HG03457 (cell line): ENCODE data around the gene MED8.
"Not testable (repeated sequence)": the region's sequence is repeated elsewhere in the genome, so short reads cannot be mapped to it uniquely, and the experiment has no call there.

Experiments used
- ATAC-seq: cut with Tn5 transposase; IDR thresholded peaks from one replicate; pipeline ENCODE4 v1.9.1; 2021; ENCODE audit warnings: moderate number of reproducible peaks; ENCODE audit not compliant: unreplicated experiment

MED8 gene

GRCh38 chr1:43421976-43422750 is 32.6 kb upstream of the MED8 start:
- ATAC-seq = no peak

GRCh38 chr1:43421396-43421795 is 31.8 kb upstream of the MED8 start:
- no peak for ATAC-seq

- no peak for ATAC-seq
These were observed 31.3 kb upstream of the MED8 start for GRCh38 chr1:43420874-43421273.

GRCh38 chr1:43419627-43420425 is 30.2 kb upstream of the MED8 start:
- ATAC-seq = no peak

- ATAC-seq = no peak
These were observed 29.3 kb upstream of the MED8 start for GRCh38 chr1:43418858-43419257.

- ATAC-seq = no peak
These were observed 26.3 kb upstream of the MED8 start for GRCh38 chr1:43415901-43416300.

GRCh38 chr1:43414634-43415223 is 25.1 kb upstream of the MED8 start:
- ATAC-seq = no peak

- not testable (repeated sequence) for ATAC-seq
These were observed 23.8 kb upstream of the MED8 start for GRCh38 chr1:43413426-43413825.

GRCh38 chr1:43410571-43410970 is 21.0 kb upstream of the MED8 start:
- no peak for ATAC-seq

- no peak for ATAC-seq
These were observed 16.3 kb upstream of the MED8 start for GRCh38 chr1:43405876-43406234.

- ATAC-seq = no peak
These were observed 15.7 kb upstream of the MED8 start for GRCh38 chr1:43405219-43405875.

GRCh38 chr1:43404353-43404752 is 14.8 kb upstream of the MED8 start:
- ATAC-seq = no peak

GRCh38 chr1:43402089-43402865 is 12.7 kb upstream of the MED8 start:
- no peak for ATAC-seq

GRCh38 chr1:43400441-43400840 is 10.8 kb upstream of the MED8 start:
- not testable (repeated sequence) for ATAC-seq

- ATAC-seq = no peak
These were observed 8.6 kb upstream of the MED8 start for GRCh38 chr1:43398227-43398626.

GRCh38 chr1:43396059-43396458 is 6.5 kb upstream of the MED8 start:
- no peak for ATAC-seq

GRCh38 chr1:43395523-43395922 is 5.9 kb upstream of the MED8 start:
- ATAC-seq = no peak

GRCh38 chr1:43392702-43393101 is 3.1 kb upstream of the MED8 start:
- ATAC-seq = no peak

GRCh38 chr1:43388613-43389012 is 987 bp downstream of the MED8 start:
- no peak for ATAC-seq

- no peak for ATAC-seq
These were observed 1.5 kb downstream of the MED8 start for GRCh38 chr1:43387976-43388599.
